Renal cortex interstitium (tissue), 11 donors: ENCODE results near the gene F7. TPM values are rescaled to one million over a fixed set of nuclear protein-coding genes. Genes with fewer than 3 reads are reported as not detected.

Experiments
- DNase-seq, 11 donors: peaks; one replicate each; pipeline ENCODE4 v3.0.0-alpha.2; 2013; ENCODE audit warnings: low read depth in 9 of 11, low spot score in 4 of 11; ENCODE audit errors: extremely low read depth in 1 of 11
- polyA plus RNA-seq, 3 donors: library from polyadenylated mRNA; unstranded; fragments of 120-200 nt; gene quantifications; one replicate each; pipeline ENCODE4 v1.2.1, GENCODE V29; 2013; ENCODE audit not compliant: insufficient read length in 3 of 3

Gene F7
- polyA plus RNA-seq, 3 donors, result 3.5 to 3.9 (median 3.5) TPM

DNA sequence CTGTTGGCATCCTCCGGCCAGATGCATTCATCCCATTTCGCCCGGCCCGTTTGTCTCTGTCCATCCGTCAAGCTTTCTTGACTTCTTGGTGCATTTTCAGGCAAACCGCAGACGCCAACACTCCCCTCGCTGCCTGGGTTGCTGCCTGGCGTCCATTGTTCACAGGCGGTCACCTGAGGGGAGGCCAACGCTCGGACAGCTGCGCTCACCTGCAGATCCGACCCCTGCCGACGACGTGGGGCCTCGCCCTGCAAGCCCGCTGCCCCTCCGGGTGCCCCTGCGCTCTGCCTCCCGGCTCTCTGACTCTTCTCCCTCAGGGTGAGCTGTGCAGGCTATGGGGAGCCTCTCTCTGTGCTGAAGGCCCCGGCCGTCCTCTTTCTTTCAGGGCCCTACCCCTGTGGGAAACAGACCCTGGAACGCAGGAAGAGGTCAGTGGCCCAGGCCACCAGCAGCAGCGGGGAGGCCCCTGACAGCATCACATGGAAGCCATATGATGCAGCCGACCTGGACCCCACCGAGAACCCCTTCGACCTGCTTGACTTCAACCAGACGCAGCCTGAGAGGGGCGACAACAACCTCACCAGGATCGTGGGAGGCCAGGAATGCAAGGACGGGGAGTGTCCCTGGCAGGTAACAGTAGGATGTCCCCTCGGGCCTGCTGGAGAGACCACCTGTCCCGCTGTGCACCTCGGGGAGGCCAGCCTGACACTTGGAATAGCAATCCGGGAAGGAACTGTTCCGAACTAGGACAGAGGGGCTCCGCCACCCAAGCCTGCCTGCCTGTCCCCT lies 38.1 kb downstream of the F7 start:
- DNase-seq, result no peak

DNA sequence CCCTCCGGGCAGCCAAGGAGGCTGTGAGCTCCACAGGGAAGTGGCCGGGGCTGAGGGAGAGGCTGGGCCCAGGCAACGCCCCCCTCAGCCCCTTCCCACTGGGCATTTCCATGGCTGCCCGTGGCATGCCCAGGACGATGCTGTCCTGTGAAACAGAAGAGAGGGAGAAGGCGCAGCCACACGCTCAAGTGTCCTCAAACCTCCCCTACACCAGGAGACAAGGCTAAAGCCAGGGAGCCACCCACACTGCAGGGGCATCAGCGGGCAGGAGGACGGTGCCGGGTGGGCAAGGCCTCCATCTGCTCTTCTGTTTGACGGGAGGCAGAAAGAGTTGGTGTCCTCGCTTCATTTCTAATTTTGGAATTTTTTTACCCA lies 38.7 kb downstream of the F7 start:
- DNase-seq, result no peak

DNA sequence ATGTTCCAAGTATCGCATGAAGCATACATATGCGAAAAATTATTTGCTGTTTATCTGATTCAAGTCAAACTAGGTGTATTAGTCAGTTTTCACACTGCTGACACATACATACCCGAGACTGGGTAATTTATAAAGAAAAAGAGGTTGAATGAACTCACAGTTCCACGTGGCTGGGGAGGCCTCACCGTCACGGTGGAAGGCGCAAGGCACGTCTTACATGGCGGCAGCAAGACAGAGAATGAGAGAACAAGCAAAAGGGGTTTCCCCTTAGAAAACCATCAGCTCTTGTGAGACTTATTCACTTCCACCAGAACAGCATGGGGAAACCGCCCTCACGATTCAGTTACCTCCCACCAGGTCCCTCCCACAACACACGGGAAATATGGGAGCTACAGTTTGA lies 39.9 kb downstream of the F7 start:
- DNase-seq, result no peak

DNA sequence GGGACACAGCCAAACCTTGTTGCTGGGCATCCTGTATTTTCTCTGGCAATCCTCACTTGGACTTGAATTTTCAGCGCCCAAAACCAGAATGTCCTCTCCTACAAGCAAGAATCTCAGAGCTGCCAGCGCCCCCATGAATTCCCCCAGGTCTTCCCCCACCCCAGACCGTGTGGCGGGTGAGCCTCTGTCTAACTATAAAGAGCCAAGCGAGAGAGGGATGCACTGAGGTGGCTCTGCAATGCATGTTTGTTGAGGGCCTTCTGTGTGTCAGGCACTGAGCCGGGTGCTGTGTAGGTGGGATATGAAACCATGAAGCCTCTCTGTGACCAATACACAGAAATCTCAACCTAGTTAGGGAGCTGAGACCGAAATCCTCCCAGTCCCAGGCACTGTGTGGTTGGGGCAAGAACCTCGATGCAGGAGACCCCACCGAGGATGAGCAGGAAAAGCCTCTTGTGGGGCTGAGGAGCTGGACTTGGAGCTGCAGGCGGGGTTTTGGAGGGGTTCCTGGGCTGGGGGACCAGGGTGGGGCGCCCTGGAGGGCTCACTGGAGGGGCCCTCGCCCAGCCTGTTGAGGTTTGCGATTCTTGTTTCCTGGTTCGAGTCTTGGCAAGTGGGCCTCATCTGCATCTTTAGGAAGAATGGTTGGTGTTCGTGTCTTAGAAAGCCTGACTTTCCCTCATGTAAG lies 40.5 kb downstream of the F7 start:
- DNase-seq, result no peak

DNA sequence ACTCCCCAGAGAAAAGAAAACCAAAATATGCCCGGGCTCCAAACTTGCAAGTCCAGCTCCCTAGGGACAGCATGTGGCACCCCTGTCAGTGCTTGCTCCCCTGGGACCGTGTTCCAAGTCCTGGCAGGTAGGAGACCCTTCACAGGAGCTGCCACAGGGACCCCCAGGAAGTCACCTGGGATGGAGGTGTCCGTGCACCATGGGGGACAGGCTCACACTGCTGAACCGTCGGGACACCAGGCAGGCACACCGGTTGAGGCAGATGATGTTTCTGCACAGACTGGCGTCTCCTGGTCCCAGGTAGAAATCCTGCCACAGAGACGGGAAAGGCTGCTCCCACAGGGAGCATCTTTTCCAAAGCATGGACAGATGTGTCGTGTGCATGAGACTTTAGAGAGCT lies 41.2 kb downstream of the F7 start:
- DNase-seq, result no peak

DNA sequence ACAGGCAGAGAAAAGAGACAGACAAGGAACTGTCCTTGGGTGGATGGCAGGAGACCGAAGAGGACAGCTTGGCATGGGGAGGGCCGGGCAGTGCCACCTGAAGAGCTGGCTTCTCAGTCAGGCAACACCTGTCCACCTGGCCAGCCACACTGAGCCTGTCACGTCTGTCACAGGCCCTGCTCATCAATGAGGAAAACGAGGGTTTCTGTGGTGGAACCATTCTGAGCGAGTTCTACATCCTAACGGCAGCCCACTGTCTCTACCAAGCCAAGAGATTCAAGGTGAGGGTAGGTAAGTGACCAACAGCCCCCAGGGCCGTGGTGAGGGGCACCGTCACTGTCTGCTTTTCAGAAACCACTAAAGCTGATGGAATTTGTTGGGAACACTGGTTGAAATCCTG lies 41.6 kb downstream of the F7 start:
- no peak for DNase-seq

DNA sequence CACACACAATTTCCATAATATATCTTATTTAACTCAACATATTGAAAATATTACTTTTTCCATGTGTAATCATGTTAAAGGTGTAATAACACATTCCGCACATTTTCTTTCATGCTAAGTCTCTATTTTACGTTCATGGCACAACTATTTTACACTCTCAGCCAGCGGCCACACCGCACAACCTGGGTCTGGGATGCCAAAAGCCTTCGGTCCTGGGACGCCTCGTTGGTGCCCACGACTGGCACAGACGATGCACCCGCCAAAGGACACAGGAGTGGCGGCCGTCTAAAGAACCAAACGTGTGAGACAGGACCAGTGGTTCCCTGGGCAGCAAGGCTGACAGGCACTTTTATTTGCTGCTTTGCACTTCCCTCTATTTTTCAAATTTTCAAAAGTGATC lies 42.8 kb downstream of the F7 start:
- DNase-seq, result no peak

DNA sequence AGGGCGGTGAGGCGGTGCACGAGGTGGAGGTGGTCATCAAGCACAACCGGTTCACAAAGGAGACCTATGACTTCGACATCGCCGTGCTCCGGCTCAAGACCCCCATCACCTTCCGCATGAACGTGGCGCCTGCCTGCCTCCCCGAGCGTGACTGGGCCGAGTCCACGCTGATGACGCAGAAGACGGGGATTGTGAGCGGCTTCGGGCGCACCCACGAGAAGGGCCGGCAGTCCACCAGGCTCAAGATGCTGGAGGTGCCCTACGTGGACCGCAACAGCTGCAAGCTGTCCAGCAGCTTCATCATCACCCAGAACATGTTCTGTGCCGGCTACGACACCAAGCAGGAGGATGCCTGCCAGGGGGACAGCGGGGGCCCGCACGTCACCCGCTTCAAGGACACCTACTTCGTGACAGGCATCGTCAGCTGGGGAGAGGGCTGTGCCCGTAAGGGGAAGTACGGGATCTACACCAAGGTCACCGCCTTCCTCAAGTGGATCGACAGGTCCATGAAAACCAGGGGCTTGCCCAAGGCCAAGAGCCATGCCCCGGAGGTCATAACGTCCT lies 43.4 kb downstream of the F7 start:
- no peak for DNase-seq

DNA sequence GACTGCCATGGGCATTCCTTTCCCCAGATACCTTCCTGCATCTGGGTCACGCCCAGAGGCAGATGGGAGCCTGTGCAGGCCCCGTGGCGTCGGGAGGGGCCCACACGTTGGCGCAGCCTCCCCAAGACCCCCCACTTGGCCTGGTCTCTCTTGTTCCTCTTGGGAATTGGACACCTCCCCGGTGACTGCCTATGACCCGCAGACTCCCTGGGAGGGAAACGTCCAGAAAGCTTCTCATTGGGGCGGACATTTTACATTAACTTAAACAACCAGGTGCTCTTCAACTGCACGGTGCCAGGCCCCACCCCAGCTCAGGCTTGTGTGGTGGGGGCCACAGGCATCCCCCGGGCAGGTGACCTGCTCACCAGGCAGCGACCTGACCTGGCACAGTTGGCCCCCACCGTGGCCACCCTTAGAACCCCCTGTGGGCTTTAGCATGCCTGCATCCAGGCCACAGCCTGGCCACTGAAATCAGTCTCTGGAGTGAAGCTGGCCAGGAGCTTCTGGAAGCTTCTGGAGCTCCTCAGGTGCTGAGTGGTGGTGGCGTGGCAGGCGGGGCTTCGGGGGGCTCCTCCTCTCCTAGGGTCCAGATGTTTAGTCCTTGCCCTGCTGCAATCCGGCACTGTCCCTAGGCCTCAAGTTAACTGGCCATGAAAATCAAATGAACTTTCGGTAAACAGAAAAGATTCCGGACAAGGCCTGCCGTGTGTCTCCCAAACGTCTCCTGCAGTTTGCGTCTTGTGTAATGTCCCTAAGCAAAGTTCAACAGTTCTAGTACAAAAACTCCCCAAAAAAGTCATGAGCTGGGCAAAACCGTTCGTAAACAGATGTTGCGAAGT lies 44.3 kb downstream of the F7 start:
- no peak for DNase-seq

DNA sequence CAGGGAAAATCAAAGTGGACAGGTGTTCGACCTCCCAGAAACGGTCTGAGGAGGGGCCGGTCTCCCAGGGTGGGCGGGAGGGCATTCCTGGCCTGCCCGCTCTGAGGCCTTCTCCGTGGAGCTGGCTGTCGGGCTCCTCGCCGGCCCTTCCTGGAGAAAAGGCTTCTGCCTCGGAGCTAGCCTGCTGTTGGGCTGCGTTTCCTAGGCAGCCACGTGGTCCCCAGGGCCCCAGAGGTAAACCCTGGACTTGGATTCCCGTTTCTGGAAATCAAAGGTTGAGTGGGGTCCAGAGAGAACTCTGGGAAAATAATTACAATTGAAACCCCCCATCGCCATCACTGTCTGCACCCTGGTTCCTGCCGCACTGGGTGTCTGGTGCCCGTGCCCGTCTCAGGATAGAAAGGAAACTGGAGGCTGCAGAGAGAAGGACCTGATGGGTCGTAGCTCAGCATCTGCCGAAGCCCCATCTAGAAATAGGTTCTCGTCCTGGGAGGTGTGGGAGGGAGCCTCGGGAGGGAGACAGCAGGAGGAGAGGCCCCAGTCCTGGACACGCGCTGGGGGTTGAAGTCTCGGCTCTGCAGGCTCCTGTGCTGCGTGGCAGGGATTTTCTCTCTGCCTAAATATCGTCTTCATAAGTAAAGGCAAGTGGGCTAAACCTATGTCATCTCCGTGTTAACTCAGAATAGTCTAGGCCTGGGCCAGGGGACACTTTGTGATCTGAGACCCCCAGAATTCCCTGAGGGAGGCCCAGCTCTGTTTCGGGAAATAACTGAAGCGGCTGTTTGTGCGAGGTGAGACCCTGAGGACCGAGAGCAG lies 45.2 kb downstream of the F7 start:
- no peak for DNase-seq

DNA sequence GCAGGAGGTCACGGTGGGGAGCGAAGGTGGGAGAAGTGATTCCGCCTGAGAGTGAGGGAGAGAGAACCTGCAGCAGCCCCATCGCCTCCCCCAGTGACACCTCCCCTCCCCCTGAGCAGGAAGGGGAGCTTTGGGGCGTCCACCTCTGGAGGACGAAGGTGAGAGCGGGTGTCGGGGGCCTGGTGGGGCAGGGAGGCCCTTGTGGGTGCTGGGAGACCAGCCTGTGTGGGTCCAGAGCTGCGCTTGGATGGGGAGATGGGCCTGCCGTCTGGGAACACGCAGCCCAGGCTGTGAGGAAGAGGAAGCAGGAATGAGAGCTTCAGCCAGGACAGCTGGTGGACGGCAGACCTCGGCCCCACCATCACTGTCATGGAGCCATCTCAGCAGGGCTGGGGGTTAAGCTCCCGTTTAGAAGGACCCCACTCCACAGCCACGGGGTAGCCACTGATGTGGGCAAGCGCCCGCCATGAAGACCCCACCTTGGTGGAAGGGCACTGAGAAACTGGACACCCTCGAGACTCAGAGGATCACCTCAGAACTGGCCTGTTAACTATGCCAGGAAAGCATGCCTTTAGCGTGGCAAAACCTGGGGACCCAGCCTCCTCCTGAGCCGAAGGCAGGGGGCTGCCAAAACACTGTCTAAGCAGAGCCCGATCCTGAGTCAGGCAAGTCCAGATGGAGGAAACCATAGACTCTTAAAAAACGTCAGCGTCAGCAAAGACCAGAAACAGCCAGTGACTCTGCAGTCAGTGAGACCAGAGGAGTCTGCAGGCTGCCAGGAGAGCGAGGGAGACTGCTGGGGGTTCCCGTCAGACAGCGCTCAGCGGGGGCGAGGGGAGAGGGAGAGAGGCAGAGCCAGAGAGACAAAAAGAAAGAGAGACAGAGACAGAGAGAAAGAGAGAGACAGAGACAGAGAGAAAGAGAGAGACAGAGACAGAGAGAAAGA lies 46.4 kb downstream of the F7 start:
- no peak for DNase-seq

DNA sequence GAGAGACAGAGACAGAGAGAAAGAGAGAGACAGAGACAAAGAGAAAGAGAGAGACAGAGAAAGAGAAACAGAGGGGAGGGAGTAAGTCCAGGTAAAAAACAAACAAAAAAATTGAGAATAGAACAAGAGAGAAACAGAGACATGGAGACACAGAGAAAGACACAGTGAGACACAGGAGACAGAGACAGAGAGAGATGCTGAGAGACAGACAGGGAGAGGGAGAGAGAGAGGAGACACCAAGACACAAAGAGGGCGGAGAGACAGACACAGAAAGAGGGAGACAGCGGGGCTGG lies 47.0 kb downstream of the F7 start:
- no peak for DNase-seq

DNA sequence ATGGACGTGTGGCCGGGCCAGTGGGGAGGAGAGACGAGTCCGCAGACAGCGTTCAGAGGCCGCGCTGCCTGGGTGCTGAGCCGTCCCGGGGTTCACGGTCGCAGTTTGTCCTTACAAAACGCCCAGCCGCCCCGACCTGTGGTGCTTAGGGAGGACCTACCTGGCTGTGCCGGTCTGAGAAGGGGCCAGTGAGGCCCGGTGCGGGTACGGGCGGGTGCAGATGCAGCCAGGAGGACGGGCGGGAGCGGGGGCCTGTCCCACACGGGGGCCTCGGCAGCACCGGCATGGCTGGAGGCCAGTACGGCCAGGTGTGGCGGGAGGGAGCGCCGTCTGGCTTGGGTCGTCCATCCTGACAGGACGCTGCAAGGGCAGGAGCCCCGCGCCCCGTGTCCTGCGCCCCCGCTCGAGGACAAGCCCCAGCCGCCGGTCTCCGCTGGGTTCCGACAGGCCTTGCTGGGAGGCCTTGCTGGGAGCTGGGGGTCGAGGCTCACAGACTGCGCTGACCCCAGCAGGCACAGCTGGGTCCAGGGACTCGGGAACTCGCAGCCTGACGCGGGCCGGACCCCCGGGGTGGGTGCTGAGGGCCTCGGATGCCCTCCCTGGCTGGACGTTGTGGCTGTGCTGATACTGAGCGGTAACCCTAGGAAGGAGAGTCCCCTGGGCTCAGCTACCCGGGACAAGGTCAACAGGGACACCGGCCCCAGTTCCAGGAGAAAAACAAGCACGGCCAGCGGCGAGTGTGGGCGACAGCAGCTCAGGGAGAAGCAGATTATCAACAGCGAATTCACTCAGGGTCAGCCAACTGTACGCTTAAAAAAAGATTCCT lies 47.6 kb downstream of the F7 start:
- DNase-seq, result no peak

DNA sequence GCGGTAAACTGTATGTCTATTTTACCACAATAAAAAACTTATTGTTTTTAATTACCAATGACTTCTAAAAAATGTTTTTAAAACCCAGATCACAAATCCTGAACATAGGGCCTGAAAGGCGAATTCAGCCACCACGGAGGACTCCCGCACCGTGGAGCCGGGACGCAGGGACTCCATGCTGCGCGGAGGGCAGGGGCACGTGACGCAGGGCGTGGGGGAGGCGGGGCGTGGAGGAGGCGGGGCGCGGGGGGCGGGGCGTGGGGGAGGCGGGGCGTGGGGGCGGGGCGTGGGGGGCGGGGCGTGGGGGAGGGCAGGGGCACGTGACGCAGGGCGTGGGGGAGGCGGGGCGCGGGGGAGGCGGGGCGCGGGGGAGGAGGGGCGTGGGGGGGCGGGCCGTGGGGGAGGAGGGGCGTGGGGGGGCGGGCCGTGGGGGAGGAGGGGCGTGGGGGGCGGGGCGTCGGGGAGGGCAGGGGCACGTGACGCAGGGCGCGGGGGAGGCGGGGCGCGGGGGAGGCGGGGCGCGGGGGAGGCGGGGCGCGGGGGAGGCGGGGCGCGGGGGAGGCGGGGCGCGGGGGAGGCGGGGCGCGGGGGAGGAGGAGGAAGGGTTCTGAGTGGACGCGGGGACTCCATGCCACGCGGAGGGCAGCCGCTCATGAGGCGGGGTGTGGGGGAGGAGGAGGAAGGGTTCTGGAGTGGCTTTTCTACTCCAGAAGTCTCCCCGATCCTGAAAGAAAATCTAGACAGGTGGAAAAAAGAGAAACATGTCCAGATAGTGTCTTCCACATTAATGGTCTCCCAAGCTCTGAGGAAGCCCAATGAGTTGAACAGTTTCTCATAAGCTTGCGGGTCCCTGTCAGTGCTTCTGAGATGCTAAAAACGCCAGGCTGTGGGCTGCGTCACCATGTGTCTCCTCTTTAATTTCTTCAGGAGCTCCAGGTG lies 48.5 kb downstream of the F7 start:
- peak in 2 of 11 donors; percentile 55 to 58 for DNase-seq

DNA sequence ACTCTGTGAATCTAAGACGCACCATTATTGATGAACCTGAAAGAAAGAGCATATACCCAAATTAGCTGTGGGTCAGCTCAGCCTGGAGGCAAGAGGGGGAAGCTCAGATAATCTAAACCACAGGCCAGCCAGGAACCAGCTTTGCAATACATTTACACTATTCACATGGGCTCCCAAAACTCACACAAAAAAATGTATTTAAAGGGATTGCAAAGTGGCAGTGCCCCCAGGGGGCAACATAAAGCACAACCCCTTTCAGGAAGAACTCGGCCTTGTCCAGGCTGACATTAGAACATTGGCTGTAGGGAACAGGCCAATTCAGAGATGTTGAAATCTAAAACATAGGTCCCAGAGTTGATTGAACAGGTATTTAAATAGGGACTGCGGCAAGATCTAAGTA lies 49.6 kb downstream of the F7 start:
- no peak for DNase-seq

DNA sequence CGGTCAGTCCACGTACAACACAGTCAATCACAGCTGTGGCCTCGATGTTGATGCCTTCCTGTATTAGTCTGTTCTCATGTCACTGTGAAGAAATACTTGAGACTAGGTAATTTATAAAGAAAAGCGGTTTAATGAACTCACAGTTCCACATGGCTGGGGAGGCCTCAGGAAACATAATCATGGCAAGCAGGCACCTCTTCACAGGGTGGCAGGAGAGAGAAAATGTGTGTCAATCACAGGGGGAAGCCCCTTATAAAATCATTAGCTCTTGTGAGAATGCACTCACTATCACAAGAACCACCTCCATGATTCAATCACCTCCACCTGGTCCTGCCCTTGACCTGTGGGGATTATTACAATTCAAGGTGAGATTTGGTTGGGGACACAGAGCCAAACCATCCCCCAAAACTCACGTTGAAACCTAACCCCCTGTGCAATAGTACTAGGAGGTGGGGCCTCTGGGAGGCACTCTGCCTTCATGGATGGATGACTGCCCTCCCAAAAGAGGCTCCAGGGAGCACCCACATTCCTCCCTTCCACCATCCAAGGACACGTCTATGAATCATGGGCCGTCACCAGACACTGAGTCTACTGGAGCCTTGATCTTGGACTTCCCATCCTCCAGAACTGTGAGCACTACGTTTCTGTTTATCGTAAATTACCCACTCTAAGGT lies 50.5 kb downstream of the F7 start:
- no peak for DNase-seq
